Measurements from ENCODE around the gene SPATA31D3.
"Not testable (repeated sequence)": the region's sequence is repeated elsewhere in the genome, so short reads cannot be mapped to it uniquely, and the experiment has no call there.

SPATA31D3 gene

DNA sequence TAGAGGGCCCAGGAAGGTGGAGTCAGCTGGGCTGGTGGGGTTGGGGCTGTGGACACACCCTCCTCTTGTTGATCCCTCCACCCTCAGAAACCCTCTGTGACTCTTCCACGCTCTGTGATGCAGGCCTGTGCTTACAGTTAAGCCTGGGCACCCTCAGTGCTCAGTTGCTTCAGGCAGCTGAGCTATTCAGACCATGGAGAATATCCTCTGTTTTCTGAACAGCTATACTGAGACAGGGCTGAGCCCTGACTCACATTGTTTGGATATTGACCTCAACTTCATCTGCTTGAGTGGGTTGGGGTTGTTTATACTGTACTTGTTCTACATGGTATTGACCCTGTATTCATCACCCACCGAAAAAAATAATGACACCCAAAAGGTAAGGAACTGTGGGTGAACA is at the start of gene SPATA31D3:
TSS of gene SPATA31D3 (plus strand) at position 108 of the 400 bp plus-strand sequence. CDS start at position 194, 86 bp downstream.
- not testable (repeated sequence) for DNase-seq

- no peak for DNase-seq
Measured at GRCh38 chr9:81893929-81894328, 49.4 kb upstream of the SPATA31D3 start.

DNA sequence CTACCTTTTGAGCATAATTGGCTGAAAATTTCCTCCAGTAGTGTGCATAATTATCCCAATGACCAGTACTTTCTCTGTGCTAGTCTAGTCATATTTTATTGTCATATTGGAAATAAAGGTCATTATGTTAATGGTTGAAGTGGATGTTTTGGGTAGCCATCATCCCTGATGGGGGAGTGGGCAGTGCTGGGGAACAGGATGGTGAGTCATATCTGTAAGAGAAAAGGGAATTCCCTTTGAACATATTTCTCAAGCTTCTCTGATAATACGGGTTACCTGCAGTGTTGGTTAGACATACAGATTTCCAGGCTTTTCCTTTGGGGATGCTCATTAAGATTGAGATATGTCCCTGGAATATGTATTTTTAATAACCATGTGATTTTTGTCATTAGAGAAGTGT is 48.4 kb upstream of the SPATA31D3 start:
- no peak for DNase-seq

DNA sequence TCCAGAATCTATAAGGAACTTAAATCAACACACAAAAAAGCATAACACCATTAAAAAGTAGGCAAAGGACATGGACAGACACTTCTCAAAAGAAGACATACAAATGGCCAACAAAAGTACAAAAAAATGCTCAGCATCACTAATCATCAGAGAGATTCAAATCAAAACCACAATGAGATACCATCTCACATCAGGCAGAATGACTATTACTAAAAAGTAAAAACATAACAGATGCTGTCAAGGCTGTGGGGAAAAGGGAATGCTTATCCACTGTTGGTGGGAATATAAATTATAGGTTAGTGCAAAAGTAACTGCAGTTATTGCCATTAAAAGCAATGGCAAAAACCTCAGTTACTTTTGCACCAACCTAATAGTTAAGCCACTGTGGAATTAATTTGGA is 47.2 kb upstream of the SPATA31D3 start:
- DNase-seq = no peak

DNA sequence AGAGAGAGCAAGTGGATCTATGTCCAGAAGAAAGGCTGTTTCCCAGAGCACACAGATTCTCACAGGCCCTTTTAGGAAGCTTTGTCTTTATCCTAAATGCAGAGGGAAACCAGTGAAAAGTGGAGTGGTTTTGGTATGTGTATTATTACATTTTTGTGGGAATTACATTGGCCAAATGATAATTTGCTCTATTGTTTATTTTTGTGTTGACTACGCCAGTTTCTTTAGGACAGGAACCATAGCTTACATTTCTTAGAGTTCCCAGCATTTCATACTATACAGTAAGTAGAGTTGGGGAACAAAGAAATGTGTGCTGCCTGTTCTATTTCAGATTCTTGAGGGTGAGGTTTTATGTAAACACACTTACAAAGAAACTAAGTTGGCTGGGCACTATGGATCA is 44.4 kb upstream of the SPATA31D3 start:
- DNase-seq = no peak

GRCh38 chr9:81902196-81902595 is 41.1 kb upstream of the SPATA31D3 start:
- DNase-seq = no peak

- DNase-seq = no peak
Measured at GRCh38 chr9:81902626-81903025, 40.7 kb upstream of the SPATA31D3 start.

GRCh38 chr9:81906671-81907070 is 36.6 kb upstream of the SPATA31D3 start:
- DNase-seq = no peak

DNA sequence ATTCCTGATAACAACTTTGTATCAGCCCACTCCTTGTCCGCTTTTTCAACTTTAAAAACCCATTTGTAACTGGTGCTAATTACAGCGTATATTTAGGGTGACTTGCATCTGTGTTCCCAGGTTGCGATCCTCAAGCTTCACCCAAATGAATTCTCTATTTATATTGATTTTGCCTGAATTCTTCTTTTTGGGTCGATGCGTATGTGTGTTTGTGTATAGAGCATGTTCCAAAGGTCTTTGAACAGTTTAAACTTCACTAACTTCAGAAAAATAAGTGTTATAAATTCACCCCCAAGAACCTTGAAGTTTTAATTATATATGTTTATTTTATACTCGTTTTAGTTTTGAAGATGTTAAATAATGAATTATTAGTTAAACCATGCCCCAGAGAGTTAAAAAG is 31.2 kb upstream of the SPATA31D3 start:
- no peak for DNase-seq

DNA sequence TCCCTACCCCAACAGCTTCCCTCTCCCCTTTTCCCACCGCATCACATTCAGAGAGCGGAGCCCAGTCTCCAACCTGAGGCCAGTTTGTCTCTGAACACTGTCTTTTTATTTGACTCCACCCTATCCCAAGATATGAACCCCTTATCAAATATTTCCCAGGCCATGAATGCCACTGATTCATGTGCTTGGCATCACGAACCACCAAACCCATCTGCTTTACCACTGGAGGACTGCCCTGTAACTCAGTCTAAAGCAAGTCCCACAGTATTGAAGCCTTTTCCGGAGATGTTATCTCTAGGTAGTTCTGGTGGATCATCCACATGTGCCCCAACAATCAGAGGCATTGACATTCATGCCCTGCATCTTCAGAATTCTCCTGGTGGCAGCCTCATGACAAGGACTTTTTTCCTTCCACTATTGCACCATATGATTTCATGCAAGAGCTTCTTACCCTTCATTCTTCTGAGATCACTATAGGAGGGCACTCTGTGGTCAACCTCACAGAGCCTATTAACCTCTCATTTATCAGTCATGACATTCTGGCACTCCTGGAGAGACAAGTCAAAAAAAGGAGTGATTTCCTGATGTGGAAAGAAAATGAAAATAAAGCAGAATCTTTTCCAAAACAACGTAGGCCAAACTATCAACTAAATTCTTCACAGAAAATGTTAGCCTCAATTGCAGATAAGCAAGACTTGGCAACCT is 27.3 kb upstream of the SPATA31D3 start:
- no peak for DNase-seq

GRCh38 chr9:81918507-81918906 is 24.8 kb upstream of the SPATA31D3 start:
- not testable (repeated sequence) for DNase-seq

DNA sequence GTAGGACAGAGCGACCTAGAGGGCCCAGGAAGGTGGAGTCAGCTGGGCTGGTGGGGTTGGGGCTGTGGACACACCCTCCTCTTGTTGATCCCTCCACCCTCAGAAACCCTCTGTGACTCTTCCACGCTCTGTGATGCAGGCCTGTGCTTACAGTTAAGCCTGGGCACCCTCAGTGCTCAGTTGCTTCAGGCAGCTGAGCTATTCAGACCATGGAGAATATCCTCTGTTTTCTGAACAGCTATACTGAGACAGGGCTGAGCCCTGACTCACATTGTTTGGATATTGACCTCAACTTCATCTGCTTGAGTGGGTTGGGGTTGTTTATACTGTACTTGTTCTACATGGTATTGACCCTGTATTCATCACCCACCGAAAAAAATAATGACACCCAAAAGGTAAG is 15.0 kb upstream of the SPATA31D3 start, which contains the start of gene SPATA31D4:
TSS of gene SPATA31D4 (plus strand) at position 124 of the 400 bp plus-strand sequence. CDS start at position 210, 86 bp downstream.
- not testable (repeated sequence) for DNase-seq

- DNase-seq = not testable (repeated sequence)
Measured at GRCh38 chr9:81930147-81930546, 13.2 kb upstream of the SPATA31D3 start.

DNA sequence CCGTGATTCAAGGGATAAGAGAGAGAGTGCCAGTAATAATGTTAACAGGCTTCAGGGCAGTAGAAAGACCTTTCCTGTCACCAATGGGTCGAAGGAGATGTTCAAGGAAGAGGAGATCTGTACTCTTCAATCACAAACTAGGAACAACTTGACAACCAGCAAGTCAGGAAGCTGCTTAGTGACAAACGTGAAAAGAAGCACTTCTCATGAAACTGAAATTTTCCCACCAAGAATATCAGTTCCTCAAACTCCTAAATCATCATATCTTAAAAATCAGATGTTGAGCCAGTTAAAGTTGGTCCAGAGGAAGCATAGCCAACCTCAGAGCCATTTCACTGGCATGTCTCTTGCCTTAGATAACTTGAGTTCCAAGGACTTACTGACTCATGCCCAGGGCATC is 9.8 kb upstream of the SPATA31D3 start:
- DNase-seq = not testable (repeated sequence)

- not testable (repeated sequence) for DNase-seq
Measured at GRCh38 chr9:81948650-81949049, 5.3 kb downstream of the SPATA31D3 start.

GRCh38 chr9:81953096-81953495 is 9.8 kb downstream of the SPATA31D3 start:
- no peak for DNase-seq

DNA sequence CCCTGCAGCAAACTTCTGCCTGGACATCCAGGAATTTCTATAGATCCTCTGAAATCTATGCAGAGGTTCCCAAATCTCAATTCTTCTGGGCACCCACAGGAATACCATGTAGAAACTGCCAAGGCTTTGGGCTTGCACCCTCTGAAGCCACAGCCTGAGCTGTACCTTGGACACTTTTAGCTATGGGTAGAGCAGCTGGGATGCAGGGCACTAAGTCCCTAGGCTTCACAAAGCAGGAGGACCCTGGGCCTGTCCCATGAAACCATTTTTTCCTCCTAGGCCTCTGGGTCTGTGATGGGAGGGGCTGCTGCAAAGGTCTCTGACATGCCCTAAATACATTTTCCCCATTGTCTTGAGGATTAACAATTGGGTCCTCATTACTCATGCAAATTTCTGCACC is 12.3 kb downstream of the SPATA31D3 start:
- DNase-seq = no peak

- no peak for DNase-seq
Measured at GRCh38 chr9:81964218-81965171, 21.2 kb downstream of the SPATA31D3 start.

DNA sequence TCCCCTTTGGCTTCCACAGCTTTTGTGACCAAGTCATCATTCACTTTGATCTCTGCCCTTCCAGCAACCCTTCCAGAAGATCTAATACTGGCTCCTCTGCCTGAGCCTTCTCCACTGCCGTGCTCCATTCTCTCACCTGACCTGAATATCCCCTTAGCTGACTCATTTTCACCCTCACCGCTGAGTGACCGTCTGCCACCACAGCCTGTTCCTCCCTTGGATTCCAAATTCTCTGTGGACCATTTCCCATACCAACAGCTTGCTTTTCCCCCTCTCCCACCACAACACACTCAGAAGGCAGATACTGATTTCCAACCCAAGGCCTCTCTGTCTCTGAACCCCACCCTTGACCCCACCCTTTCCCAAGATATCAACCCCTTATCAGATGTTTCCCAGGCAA is 24.7 kb downstream of the SPATA31D3 start:
- DNase-seq = no peak

GRCh38 chr9:81969971-81970370 is 26.7 kb downstream of the SPATA31D3 start:
- DNase-seq = no peak

GRCh38 chr9:81971727-81972126 is 28.4 kb downstream of the SPATA31D3 start:
- DNase-seq = no peak

- DNase-seq = no peak
Measured at GRCh38 chr9:81974764-81975163, 31.5 kb downstream of the SPATA31D3 start.

DNA sequence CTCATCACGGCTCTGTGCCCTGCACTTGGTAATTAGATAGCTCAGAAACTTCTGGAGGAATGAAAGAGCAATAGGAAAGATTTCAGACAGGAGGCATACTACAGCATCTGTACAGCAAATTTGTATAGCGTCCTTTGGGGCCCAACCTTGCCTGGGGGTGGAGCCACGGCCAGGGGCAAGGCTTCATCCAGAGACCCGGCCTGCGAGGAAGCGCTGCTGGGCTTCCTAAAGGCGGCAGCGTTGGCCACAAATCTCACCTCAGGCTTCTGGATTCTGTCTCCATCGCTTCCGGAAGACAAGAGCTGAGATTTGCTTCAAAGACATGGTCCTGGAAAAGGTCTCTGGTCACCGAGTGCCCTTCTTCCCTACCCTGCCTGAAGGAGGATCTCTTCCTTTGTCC is 33.1 kb downstream of the SPATA31D3 start:
- no peak for DNase-seq

DNA sequence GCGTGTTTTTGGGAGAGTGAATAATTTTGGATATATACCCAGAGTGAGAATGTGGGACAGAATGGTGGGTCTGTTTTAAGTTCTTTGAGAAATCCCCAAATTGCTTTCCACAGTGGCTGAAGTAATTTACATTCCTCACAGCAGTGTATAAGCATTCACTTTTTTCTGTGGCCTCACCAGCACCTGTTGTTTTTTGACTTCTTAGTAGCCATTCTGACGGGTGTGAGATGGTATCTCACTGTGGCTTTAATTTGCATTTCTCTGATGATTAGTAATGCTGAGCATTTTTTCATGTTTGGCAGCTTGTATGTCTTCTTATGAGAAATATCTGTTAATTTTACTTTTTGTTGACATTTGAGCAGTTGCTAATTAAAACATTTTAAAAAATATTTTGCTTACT is 35.9 kb downstream of the SPATA31D3 start:
- DNase-seq = no peak

Data from GF-D8 (cell line).